WI38 (cell line): ENCODE data around the gene SPATA31C1.

Experiments used
- H3K4me3 ChIP-seq: 2 replicates; pipeline ENCODE4 v1.5.1; 2011; ENCODE audit warnings: low read depth, mild to moderate bottlenecking, control low read depth, low read length
- CTCF ChIP-seq: IDR thresholded peaks from 2 replicates; pipeline ENCODE4 v1.5.1; 2012; ENCODE audit warnings: low read depth, mild to moderate bottlenecking, control low read depth, low read length

Gene SPATA31C1

DNA sequence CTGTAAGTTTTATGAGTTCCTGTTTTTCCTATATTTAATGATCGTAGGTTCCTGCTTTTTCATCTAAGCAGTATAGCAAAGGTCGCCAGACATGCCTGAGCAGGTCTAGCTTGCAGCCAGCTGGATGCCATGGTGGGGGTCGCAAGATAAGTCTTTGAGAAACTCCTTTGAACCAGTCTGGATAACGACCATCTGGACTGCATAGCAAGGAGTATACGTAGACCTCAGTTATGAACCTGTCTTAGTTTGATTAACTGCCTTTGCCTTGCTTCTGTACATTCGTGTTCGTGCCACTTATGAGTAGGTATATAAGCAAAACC is 43.5 kb upstream of the SPATA31C1 start:
- no peak overlapping the region for H3K4me3 ChIP-seq
- TF ChIP-seq CTCF = no peak

DNA sequence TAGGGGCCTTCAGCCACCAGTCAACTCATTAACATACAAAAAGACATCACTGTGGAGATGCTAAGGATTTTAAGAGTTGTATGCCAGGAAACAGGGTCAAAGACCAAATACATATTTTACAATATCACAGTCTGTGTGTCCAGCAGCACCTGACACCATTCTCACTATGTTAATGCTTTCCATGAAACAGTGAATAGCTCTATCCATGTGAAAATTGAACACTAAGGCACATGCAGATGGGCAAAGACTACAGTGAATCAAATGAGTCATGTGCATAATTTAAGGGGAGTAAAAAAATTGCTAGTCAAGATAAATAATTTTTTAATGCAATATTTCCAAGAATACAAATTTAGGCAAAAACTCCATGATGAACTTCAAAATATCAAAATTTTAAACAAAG is 42.7 kb upstream of the SPATA31C1 start:
- TF ChIP-seq CTCF = no peak

GRCh38 chr9:87875831-87876545 is 41.8 kb upstream of the SPATA31C1 start:
- no peak for TF ChIP-seq CTCF
- H3K4me3 ChIP-seq = no peak overlapping the region

More for the DNA sequence above, 42.7 kb upstream of the SPATA31C1 start:
- H3K4me3 ChIP-seq = no peak overlapping the region

DNA sequence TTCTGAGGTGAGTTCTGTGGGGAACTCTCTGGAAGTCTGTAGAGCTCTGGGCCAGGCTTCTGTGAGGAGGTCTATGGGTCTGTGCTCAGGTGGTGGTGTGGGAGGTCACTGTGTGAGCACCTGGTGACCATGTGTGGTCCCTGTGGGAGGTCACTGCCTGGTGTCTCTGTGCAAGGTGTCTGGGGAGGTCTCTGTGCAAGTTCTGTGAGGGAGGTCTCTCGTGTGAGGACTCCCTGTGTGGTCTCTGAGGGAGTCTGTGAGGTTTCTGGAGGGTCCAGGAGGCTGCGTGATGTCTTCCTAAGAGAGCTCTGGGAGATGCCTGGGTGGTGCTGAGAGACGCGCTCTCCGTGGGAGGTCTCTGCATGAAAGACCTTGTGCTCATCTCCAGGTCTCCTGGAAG is 41.1 kb upstream of the SPATA31C1 start:
- TF ChIP-seq CTCF = no peak
- no peak overlapping the region for H3K4me3 ChIP-seq

DNA sequence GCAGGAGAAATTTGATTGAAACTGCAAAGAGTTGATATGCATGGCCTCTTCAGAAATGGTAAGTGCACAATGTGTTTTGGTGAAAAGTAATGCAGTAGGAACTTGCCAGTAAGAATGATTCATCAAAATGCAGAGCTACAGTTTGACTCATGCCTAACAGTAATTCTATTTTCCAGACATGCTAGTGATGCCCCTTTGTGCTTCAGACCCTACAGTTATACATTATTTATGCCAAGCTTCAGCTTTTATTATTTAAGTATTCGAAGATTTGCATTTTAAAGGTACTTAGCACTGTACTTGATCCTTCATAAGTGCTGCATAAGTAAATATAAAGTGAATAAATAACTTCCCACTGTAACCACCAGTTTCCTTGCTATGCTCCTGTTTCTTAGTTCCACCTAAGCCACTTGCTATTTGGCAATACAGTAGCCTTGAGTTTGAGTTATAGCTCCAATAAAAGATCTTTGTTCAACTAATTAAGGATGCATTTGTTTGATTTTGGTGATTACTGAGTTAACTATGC is 38.7 kb upstream of the SPATA31C1 start:
- H3K4me3 ChIP-seq = no peak overlapping the region
- TF ChIP-seq CTCF = no peak

GRCh38 chr9:87880116-87880515 is 37.6 kb upstream of the SPATA31C1 start:
- TF ChIP-seq CTCF = no peak

GRCh38 chr9:87880683-87881082 is 37.1 kb upstream of the SPATA31C1 start:
- no peak for TF ChIP-seq CTCF
- H3K4me3 ChIP-seq = no peak overlapping the region

More at GRCh38 chr9:87880116-87880515, 37.6 kb upstream of the SPATA31C1 start:
- no peak overlapping the region for H3K4me3 ChIP-seq
